NCI-H2196 (cell line): ENCODE data around the gene CACNA1B.

Source experiments
- DNase-seq: peaks from one replicate; lab custom pipeline; 2025; ENCODE audit not compliant: unreplicated experiment; lab: John Stamatoyannopoulos, UW

The CACNA1B gene

GRCh38 chr9:137918331-137919094 lies 40.9 kb downstream of the CACNA1B start:
- DNase-seq, result no peak

- DNase-seq, result no peak
Observed at GRCh38 chr9:137919095-137919465, 41.5 kb downstream of the CACNA1B start.

GRCh38 chr9:137919649-137920141 lies 42.1 kb downstream of the CACNA1B start:
- no peak for DNase-seq

GRCh38 chr9:137920753-137921152 lies 43.2 kb downstream of the CACNA1B start:
- no peak for DNase-seq

GRCh38 chr9:137924169-137924568 lies 46.6 kb downstream of the CACNA1B start:
- no peak for DNase-seq

- no peak for DNase-seq
Observed at GRCh38 chr9:137924761-137925369, 47.3 kb downstream of the CACNA1B start.

- DNase-seq, result no peak
Observed at GRCh38 chr9:137943655-137944054, 66.1 kb downstream of the CACNA1B start.

- no peak for DNase-seq
Observed at GRCh38 chr9:137945581-137945980, 68.0 kb downstream of the CACNA1B start.

- DNase-seq, result no peak
Observed at GRCh38 chr9:137946993-137947392, 69.4 kb downstream of the CACNA1B start.

- no peak for DNase-seq
Observed at GRCh38 chr9:137948642-137949041, 71.1 kb downstream of the CACNA1B start.

- no peak for DNase-seq
Observed at GRCh38 chr9:137949260-137949659, 71.7 kb downstream of the CACNA1B start.

GRCh38 chr9:137951107-137951506 lies 73.5 kb downstream of the CACNA1B start:
- DNase-seq, result no peak

- DNase-seq, result no peak
Observed at GRCh38 chr9:137951597-137952490, 74.3 kb downstream of the CACNA1B start.

GRCh38 chr9:137952976-137953666 lies 75.5 kb downstream of the CACNA1B start:
- no peak for DNase-seq

GRCh38 chr9:137953683-137954438 lies 76.3 kb downstream of the CACNA1B start:
- no peak for DNase-seq

GRCh38 chr9:137955224-137955570 lies 77.6 kb downstream of the CACNA1B start:
- DNase-seq, result no peak

- no peak for DNase-seq
Observed at GRCh38 chr9:137955586-137955985, 78.0 kb downstream of the CACNA1B start.

- DNase-seq, result no peak
Observed at GRCh38 chr9:137956039-137956438, 78.5 kb downstream of the CACNA1B start.

GRCh38 chr9:137956688-137957385 lies 79.3 kb downstream of the CACNA1B start:
- DNase-seq, result no peak
